GM12865 (cell line): Measurements from ENCODE around the gene TANGO2.

Experiments
- DNase-seq: peaks from one replicate; pipeline ENCODE4 v3.0.0; 2010; ENCODE audit warnings: low read depth
- H3K4me3 ChIP-seq: 2 replicates; pipeline ENCODE4 v1.5.1; 2011; ENCODE audit warnings: mild to moderate bottlenecking, low read depth, low read length, control low read depth
- CTCF ChIP-seq: IDR thresholded peaks from 2 replicates; pipeline ENCODE4 v1.5.1; 2011; ENCODE audit warnings: low read length, control low read depth, low read depth, inconsistent platforms; ENCODE audit not compliant: insufficient read depth; ENCODE audit errors: missing control alignments

Gene TANGO2

DNA sequence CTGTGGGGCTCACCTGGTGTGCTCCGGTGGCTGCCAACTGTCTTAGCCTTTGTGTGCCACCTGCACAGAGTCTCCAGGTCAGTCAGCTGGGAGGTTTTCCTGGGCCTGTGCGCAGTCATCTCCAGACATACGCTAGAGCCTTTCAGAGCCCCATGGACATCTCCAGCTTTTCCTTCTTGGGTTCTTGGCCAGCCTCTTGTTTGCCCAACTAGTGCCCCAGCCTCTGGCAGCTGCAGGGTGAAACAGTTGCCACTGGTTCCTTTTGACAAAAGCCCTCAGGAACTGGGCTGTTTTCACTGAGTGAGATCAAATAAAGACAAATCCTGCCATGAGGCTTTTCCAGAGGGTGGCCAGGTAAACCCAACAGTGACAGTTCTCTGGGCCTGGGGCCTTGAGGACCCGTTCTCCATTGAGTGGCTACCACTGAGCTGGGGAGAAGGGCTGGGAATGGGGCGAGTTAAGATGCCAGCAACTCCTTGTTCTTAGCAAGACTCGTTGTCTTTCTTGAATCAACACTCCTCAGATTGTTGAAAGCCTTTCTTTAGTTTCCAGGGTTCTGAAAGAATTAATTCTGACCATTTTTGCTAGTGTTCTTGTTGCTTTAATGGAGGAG lies 78.3 kb downstream of the TANGO2 start:
- no peak for TF ChIP-seq CTCF
- DNase-seq = no peak
- H3K4me3 ChIP-seq = no peak overlapping the region

DNA sequence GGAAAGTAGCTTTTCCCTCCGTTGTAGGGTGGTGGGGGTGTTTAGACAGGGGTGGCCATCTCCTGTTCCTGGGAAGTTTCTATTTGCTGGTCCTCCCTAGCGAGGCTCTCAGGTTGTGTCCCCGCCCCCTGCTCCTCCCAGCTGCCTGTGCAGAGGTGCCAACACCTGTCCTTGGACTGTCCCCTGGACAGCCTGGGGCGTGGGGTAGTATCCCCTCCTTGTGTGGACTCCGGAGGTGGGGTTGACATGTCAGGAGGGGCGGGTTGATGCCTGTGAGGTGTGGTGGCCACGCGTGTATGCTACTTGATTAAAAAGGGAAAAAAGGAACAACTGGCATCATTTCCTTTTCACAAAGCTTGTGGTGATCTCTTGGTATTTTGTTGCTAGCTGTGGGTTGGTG lies 80.7 kb downstream of the TANGO2 start:
- DNase-seq = no peak
- H3K4me3 ChIP-seq = no peak overlapping the region
- no peak for TF ChIP-seq CTCF

DNA sequence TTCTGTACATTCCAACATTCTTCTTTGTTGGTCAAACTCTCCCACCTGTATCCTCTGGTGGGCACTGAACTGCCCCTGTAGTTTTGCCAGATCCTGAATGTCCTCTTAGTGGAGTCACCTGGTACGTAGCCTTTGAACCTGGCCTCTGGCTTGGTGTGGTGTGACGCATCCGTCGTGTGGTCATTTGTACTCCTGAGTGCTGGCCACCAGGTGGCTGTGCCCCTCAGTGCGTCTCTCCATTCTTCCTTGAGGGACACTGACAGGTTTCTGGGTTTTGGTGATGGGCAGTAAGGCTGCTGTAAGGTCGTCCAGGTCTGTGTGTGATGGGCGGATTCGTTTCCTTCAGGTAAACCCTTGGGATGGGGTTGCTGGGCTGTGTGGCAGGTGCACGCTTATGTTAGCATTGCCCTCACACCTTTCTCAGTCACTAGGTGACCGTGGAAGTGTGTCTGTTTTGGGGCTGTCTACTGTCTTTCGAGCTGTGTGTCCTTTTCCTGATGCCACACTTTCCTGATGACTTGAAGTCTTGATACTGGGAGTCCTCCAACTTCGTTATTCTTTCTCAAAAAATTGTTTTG lies 81.4 kb downstream of the TANGO2 start:
- no peak overlapping the region for H3K4me3 ChIP-seq
- TF ChIP-seq CTCF = no peak
- no peak for DNase-seq

- TF ChIP-seq CTCF = no peak
- no peak for DNase-seq
- H3K4me3 ChIP-seq = no peak overlapping the region
Observed at GRCh38 chr22:20105456-20106204, 84.7 kb downstream of the TANGO2 start.

GRCh38 chr22:20106205-20106848 lies 85.4 kb downstream of the TANGO2 start:
- TF ChIP-seq CTCF = no peak
- no peak overlapping the region for H3K4me3 ChIP-seq
- no peak for DNase-seq

- no peak for DNase-seq
- TF ChIP-seq CTCF = no peak
- H3K4me3 ChIP-seq = no peak overlapping the region
Observed at GRCh38 chr22:20106849-20107237, 85.9 kb downstream of the TANGO2 start.
